Stimulated activated CD8-positive, alpha-beta memory T cell treated with anti-CD3 and anti-CD28 coated beads, Interleukin-4, amount 100 ng/mL, for 1 hour (primary cell): ENCODE results near the gene DHCR24.

Experiments
- DNase-seq, 2 donors: peaks; one replicate each; pipeline ENCODE4 v3.0.0-alpha.2; 2020; ENCODE audit warnings: low read depth in 2 of 2, low spot score in 1 of 2

The DHCR24 gene

DNA sequence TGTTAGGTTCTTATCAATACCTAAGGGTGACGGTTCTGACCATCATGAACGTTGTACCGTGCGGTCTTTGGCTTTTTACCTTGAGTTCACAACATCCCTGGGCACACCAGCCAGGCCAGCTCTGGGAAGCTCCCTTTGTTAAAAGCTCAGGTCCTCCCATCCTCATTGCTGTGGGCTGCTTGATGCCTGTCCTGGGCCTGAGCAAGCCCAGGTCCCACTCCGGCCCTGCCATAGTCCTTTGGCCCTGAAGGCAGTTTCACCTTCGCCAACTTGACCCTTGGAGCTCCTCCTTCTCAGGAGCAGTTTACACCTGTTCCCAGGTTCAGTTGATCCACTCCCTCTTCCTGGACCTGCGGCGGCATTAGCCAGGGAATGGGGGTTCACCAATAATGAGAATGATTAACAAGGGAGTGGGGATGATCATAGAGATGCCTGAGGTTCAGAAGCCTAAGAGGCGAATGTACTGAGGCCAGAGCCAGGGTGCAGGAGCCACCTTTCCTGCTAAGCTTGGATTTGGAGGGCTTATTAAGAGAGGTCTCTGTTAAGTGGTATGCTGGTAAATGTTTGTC lies 40.2 kb downstream of the DHCR24 start:
- DNase-seq = no peak

DNA sequence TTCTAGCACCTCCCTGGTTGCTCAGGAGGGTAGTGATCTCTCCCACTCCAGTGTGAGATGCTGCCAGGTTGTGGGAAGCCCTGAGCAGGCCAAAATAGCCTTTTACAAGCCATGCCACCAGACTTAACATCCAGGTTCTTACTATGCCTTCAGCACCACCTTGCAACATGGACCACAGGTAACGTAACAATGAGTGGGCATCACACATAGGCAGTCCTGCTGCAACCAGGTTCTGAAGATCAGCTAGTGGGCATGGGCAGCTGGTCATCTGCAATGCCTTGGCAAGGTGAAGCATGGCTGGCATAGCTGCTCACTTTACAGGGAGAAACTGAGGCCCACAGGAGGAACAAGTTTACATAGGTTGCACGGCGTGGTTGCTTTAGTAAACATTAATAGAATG lies 40.7 kb downstream of the DHCR24 start:
- no peak for DNase-seq

DNA sequence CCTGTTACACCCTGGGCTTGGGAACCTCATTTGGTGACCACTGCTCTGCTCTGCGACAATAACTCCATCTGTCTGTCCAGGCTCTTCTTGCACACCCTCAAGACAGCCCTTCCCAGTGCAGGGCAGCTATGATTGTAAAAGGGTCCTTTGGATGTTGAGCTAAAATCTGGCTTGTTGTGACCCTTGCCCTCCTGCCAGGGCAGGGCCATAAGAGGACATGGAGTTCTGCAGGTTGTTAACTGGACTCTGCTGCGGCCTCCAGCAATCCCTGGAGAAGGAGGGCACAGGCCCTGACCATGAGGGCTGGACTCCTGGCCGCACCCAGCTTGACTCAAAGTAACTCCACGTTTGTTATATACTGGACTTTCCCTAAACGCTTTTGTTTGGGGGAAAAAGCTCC lies 41.2 kb downstream of the DHCR24 start:
- DNase-seq = no peak

DNA sequence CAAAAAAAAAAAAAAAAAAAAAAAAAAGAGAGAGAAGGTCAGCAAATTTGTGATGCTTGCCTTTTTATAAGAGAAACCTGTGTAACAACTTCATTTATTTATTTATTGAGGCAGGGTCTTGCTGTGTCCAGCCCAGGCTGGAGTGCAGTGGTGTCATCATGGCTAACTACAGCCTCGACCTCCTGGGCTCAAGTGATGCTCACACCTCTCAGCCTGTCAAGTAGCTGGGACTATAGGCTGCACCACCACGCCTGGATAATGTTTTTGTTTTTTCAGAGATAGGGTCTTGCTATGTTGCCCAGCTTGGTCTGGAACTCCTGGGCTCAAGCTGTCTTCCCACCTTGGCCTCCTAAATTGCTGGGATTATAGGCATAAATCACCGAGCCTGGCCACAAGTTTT lies 42.4 kb downstream of the DHCR24 start:
- DNase-seq = no peak

DNA sequence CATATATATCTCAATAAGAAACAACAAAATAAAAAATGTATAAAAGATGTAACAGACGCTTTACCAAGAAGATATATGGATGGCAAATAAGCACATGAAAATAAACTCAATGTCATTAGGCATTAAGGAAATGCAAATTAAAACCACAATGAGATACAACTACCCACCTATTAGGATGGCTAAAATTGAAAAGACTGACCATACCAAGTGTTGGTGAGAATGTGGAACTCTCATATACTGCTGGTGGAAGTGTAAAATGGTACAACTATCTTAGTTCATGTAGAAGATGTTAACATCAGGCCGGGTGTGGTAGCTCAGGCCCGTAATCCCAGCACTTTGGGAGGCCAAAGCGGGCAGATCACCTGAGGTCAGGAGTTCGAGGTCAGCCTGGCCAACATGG lies 43.5 kb downstream of the DHCR24 start:
- no peak for DNase-seq

DNA sequence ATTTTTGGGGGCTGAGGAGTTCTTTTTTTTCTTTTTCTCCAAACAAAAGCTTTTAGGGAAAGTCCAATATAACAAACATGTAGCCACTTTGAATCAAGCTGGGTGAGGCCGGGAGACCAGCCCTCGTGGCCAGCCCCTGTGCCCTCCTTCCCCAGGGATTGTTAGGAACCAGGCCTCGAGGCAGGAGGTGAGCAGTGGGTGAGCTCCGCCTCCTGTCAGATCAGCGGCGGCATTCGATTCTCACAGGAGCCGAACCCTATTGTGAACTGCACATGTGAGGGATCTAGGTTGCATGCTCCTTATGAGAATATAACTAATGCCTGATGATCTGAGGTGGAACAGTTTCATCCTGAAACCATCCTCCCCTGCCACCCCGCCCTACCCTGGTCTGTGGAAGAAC lies 44.0 kb downstream of the DHCR24 start:
- no peak for DNase-seq

DNA sequence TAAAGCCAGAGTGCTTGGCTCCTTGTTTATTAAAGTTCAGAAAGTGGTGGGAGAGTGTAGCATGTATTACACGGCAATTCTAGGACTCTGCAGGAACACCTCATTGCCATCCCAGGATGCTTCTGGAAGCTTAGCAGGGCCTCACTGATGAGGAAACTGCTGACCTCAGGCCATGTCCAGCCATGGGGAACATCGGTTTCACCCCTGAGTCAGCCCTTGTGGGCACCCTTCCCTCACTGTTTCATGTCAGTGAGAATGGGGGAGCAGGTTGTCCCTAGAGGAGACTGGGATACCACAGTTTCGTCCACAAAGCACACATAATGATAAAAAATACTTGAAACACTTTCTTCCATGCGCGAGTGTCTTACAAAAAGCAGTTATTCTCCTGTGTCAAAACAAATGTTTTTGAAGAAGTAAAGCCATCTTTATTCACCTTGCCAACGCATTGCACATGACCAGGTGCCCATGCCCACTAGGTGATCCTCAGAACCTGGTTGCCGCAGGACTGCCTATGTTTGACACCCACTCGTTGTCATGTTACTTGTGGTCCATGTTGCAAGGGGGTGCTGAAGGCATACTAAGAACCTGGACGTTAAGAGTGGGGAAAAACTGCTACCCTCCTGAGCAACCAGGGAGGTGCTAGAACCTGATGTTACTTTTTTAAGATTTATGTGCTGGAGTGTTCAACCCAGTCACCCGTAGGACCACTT lies 44.6 kb downstream of the DHCR24 start:
- no peak for DNase-seq

DNA sequence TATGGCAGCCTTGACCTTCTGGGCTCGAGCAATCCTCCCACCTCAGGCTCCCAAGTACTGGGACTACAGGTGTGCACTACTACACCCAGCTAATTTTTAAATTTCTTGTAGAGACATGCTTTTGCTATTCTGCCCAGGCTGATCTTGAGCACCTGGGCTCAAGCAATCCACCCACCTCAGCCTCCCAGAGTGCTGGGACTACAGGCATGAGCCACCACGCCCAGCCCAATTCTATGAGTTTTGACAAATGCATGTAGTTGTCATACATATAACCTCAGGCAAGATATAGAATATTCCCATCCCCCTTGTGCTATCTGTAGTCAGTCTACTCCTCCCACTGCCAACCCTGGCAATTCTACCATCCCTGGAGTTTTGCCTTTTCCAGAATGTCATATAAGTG lies 47.2 kb downstream of the DHCR24 start:
- no peak for DNase-seq

DNA sequence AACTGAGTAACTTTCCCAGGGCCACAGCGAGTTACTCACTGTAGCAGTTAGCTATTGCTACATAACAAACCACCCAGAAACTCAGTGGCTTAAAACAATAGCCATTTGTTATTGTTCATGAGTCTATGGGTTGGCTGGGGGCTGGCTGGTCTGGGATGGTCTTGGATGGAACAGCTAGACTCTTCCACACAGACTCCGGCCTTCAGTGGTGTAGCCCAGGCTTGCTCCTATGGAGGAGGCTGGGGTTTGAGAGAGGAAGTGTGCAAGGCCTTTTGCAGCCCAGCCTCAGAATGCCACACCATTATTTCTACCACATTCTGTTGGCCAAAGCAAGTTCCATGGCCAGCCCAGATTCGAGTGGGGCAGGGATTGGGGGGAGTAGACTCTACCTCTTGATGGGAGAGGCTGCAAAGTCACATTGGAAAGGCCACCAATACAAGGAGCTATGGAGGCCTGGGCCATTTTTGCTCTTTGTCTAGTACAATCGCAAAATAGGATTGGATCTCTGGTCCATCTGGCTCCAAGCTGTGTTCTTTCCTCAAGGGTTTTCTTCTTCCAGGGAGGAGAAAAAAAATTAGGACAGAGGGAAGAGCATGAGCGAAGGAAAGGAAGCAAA lies 48.3 kb downstream of the DHCR24 start:
- DNase-seq = no peak

DNA sequence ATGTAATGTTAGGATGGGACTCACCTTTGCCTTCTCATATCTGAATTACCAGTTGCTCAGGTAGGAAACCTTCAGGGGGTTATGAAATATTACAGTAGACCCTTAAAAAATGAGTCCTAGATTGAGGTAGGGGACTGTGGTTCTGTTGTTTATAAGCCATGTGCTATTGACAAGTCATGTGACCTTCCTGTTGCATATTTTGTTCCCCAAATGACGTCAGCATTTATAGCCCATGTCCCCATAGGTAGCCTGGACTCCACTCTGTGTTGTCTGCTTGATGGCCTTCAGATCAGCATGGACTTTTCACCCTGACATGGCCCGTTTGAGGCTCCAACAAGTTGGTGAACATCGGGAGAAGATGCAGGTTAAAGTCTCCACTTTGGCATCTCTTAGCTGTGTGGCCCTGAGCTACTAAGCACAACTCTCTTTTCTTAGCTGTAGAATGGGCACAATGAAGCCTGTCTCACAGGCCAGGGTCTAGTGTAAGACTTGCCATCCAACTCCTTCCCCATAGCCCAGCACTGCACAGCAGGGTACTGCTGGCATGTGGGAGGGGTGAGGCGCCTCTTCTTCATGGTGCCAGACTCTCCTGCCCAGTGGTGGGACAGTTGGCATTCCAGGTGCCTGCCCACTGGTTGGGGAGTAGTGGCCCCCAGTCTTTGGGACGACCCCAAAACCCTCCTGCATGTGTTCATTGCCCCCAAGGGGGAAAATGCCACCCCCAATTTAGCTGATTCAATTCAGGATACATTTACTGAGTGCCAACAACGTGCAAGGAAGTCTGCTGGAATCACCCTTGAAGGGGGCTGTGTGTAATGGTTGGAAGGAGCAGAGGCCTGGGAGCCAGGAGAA lies 49.8 kb downstream of the DHCR24 start:
- DNase-seq = no peak

DNA sequence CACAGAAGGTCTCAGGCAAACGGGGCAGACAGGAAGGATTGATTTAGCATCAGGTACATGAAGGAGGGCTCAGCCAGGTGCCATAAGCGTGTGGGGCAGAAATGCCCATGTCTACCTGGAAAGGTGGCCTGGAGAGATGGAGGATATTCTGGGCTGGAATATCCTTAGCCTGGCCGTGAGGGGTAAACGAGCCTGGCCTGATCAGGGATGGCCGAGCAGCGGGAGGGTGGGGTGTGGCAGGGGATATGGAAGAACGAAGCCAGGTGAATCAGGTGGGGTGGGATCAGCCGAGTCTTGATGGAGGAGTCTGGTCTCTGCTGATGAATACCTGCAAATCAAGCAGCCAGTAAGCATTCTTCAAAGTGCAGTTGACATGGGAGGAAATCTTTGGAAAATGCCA lies 50.4 kb downstream of the DHCR24 start:
- no peak for DNase-seq

DNA sequence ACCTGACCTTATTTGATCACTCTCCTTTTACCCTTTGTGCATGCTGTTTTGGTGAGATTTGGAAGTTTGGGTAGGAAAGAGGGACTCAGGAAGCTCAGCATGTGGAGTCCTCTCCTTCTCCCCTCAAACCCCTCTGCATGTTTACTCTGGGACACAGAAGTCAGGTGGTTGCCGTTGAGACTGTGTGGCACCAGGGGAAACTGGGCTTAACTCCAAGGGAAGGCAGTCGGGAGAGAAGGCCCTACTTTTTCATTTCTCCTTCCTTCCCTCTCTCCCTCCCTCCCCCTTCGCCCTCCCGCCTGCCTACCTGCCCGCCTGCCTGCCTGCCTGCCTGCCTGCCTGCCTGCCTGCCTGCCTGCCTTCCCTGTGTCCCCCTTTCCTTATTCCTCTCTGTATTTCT lies 51.0 kb downstream of the DHCR24 start:
- no peak for DNase-seq

DNA sequence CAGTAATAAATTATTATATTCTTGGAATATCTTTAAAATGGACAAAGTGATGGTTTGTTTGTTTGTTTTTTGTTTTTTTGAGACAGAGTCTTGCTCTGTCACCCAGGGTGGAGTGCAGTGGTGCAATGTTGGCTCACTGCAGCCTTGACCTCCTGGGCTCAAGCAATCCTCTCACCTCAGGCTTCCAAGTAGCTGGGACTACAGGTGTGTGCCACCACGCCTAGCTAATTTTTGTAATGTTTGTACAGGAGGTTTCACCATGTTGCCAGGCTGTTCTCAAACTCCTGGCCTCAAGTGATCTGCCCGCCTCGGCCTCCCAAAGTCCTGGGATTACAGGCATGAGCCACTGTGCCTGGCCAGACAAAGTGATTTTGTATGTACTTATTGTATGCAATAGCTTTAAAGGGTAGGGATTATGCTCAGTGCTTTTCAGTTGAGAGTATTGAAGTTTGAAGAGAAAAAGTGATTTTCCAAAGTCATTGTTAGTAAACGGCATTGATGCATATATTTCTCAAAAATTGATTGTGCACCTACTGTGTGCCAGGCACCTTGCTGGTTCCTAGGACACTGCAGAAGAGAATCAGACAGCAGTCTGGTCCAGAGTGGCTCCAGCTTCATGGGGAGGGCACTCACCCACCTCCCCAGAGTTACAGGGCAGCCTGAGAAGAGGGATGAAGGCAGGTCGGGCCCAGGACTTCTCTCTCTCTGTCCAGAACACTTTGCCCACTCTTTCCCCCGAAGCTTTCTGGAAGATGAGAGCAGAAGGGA lies 51.7 kb downstream of the DHCR24 start:
- DNase-seq = no peak

DNA sequence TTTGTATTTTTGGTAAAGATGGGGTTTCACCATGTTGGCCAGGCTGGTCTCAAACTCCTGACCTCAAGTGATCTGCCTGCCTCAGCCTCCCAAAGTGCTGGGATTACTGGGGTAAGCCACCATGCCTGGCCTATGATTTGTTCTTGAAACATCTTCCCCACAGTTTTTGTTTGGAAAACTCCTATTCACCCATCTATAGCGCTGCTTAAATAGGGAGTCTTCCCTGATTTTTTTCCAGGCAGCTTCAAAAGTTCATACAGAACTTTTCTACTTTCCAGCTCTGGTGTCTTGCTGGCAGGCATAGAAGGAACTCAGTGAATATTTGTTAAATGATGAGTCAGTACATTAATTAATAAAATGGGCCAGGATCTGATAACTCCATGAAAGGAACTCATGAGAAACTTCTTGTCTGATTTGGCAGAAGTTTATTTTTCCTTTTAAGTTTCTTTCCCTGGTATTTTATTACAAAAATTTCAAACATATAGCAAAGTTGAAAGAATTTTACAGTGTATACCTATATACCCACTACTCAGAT lies 52.9 kb downstream of the DHCR24 start:
- DNase-seq = no peak

DNA sequence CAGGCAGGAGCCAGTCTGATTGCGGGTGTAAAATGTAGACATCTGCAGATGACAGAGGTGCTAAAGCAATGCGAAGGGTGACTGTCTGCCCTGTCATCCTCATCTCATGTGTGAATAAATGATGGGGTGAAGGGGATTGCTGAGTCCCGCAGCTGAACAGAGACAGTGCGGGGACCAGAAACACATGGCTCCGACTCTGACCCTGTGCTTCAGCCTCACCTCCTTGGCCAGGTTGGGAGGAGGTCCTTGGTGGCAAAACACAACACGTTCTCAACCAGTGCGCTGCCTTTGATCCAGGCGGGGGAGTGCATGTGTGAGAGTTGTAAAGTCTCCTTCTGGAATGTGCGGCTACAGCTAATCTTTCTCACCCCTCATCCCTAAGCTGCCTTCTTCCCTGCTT lies 53.9 kb downstream of the DHCR24 start:
- DNase-seq = no peak

DNA sequence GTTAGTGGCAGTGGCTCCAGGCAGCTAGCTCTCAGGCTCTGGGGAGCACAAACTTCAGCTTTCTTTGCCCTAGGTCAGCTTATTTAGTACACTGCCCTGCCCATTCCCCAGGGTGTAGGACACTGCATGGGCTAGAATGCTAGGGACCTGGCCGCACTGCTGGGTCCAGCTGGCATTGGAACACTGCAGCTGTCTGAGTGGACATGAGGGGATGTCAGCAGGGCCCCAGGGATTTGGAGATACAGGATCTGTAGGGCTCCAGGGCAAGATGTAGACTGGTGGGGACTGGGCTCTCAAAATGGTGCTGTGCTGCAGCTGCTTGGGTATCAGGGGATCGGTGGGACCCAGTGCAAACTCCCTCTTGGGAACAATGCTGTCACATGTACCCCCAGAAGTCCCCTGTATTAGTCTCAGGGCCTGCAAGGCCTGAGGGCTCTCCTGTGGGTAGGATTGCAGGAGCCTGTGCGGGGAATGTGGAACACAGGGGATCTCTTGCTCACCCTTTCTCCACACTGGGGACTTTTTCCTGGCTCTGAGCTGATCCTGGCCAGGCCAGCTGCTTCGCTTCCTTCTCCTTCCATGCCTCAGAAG lies 60.7 kb downstream of the DHCR24 start:
- DNase-seq = no peak

DNA sequence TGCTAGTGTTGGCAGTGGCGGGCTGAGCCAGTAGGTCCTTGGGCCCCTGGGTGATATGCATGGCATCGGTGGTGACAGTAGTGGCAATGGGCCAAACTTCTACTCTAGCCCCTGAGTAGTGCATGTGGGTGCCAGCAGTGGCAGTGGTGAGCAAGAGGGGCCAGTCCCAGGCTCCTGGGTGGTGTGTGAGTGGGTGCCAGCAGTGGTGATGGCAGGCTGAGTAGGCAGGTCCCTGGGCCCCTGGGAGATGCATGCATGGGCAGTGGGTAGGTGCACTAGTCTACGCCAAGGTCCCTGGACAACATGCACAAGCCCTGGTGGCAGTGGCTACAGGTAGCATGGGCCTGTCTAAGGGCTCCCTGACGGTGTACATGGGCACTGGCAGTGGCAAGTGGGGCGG lies 61.3 kb downstream of the DHCR24 start:
- no peak for DNase-seq

DNA sequence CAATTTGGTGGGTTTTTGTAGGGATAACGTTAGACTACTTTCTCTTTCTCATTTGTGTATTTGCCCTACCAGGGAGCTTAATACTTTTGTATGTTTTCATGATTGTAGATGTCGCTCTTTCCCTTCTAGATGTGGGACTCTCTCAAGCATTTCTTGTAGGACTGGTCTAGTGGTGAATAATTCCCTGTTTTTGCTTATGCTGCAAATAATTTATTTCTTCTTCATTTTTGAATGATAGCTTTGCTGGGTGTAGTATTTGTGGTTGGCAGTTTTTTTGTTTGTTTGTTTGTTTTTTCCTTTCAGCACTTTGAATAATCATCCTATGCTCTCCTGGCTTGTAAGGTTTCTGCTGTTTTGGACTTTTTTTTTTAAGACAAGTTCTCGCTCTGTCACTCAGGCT lies 63.3 kb downstream of the DHCR24 start:
- no peak for DNase-seq

DNA sequence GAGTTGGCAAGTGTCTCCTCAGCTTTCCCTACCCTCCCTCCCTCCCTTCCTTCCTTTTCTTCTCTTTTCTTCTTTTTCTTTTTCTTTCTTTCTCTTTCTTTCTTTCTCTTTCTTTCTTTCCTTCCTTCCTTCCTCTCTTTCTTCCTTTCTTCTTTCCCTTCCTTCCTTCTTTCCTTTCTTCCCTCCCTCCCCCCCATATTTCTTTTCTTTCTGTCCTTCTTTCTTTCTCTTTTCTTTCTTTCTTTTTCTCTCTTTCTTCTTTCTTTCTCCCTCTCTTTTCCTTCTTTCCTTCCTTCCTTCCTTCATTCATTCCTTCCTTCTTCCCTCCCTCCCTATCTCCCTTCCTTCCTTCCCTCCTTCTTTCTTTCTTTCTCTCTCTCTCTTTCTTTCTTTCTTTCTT lies 67.3 kb downstream of the DHCR24 start:
- DNase-seq = no peak

DNA sequence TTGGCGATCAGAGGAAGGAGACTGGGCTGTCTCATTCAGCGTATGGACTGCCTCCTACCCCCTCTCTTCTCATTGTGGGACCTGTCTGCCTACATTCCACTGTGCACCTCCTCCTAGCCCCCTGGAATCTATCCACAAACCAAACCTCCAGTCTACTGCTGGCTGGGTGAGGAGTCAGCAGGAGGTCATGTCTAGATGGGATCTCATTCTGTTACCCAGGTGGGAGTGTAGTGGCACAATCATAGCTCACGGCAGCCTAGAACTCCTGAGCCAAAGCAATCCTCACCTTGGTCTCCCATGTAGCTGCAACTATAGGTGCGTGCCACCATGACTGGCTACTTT lies 67.8 kb downstream of the DHCR24 start:
- DNase-seq = no peak
